HCT116 (cell line): ENCODE measurements around the gene LIPH. TPM values are rescaled to one million over a fixed set of nuclear protein-coding genes. Genes with fewer than 3 reads are reported as not detected.
"Not testable (repeated sequence)": the region's sequence is repeated elsewhere in the genome, so short reads cannot be mapped to it uniquely, and the experiment has no call there.

Experiments used
- ATAC-seq: fragments of 200-7000 bp; cut with Tn5 transposase; 2 replicates; pipeline ENCODE4 v1.9.1; 2020; ENCODE audit warnings: mild to moderate bottlenecking, moderate library complexity
- BruUV-seq: library from RNA; stranded (reverse); fragments of 400-500 nt; replicated peaks from 2 replicates; lab custom pipeline; 2021; lab: Mats Ljungman, UMichigan
- CTCF ChIA-PET: fragments of 300-600 bp; sonication (Branson Sonifier 250); formaldehyde crosslinking; loops from one replicate; lab custom pipeline; 2021; ENCODE audit warnings: antibody characterized with exemption; lab: Charles Lee
- POLR2A ChIA-PET: fragments of 300-600, 350-600 bp; sonication (Branson Sonifier 250); formaldehyde crosslinking; loops from one replicate; lab custom pipeline; 2021; ENCODE audit warnings: antibody characterized with exemption; lab: Charles Lee
- RAD21 ChIA-PET, 2 experiments: fragments of 300-600 bp; sonication (Branson Sonifier 250); formaldehyde crosslinking; loops; one replicate each; lab custom pipeline; 2023; ENCODE audit warnings: low total read pairs in 2 of 2; ENCODE audit not compliant: uncharacterized antibody in 2 of 2, unreplicated experiment in 2 of 2, low non-redundant PET in 1 of 2; lab: Charles Lee
- DNase-seq: peaks from one replicate; pipeline ENCODE4 v3.0.0-alpha.2; 2010; ENCODE audit warnings: low read depth, low spot score
- H2AFZ ChIP-seq: fragments of 200-600 bp; shearing (Covaris generic), sonication (generic); 2 replicates; pipeline ENCODE4 v1.6.1; 2017; ENCODE audit warnings: low read depth, mixed run types, mixed read lengths, antibody characterized with exemption, low read length; ENCODE audit not compliant: poor library complexity, severe bottlenecking
- H3K27ac ChIP-seq: 2 replicates; pipeline ENCODE4 v1.5.1; 2012; ENCODE audit warnings: low read depth, low read length
- H3K27me3 ChIP-seq: fragments of 200-600 bp; sonication (generic); 2 replicates; pipeline ENCODE4 v1.6.1; 2016; ENCODE audit warnings: mixed run types, low read length, mixed read lengths; ENCODE audit not compliant: insufficient read depth
- H3K36me3 ChIP-seq, 2 experiments: fragments of 200-500 bp in 1 of 2; fragments of 200-600 bp in 1 of 2; sonication (Bioruptor generic) in 1 of 2; sonication (generic) in 1 of 2; 2 replicates each; pipeline versions ENCODE4 v1.5.1 to v1.6.1; 2014 to 2016; ENCODE audit warnings: low read length in 2 of 2, inconsistent platforms in 1 of 2, mixed read lengths in 1 of 2, mixed run types in 1 of 2; ENCODE audit not compliant: insufficient read depth in 2 of 2, control insufficient read depth in 1 of 2
- H3K4me1 ChIP-seq, 2 experiments: fragments of 200-600 bp in 1 of 2; sonication (generic) in 1 of 2; 2 replicates each; pipeline versions ENCODE4 v1.5.1 to v1.6.1; 2012 to 2017; ENCODE audit warnings: low read length in 2 of 2, inconsistent platforms in 1 of 2, mild to moderate bottlenecking in 1 of 2, mixed read lengths in 1 of 2, mixed run types in 1 of 2, moderate library complexity in 1 of 2; ENCODE audit not compliant: insufficient read depth in 2 of 2, control insufficient read depth in 1 of 2
- H3K4me2 ChIP-seq: fragments of 200-600 bp; sonication (generic); 2 replicates; pipeline ENCODE4 v1.6.1; 2017; ENCODE audit warnings: mixed run types, low read length, mixed read lengths
- H3K4me3 ChIP-seq, 2 experiments: fragments of 200-600 bp in 1 of 2; sonication (generic) in 1 of 2; replicated peaks in 1 of 2; 2 replicates each; pipeline ENCODE4 v1.5.1; 2011 to 2016; ENCODE audit warnings: low read length in 2 of 2, control low read depth in 1 of 2, low read depth in 1 of 2, mild to moderate bottlenecking in 1 of 2, mixed read lengths in 1 of 2, mixed run types in 1 of 2
- H3K79me2 ChIP-seq: fragments of 200-600 bp; sonication (generic); 2 replicates; pipeline ENCODE4 v1.6.1; 2017; ENCODE audit warnings: mild to moderate bottlenecking, mixed run types, low read length, moderate library complexity, mixed read lengths; ENCODE audit not compliant: insufficient read depth
- H3K9ac ChIP-seq: fragments of 200-600 bp; sonication (generic); 2 replicates; pipeline ENCODE4 v1.6.1; 2016; ENCODE audit warnings: low read length, mixed read lengths
- H3K9me2 ChIP-seq: fragments of 200-600 bp; sonication (generic), shearing (Covaris generic); 2 replicates; pipeline ENCODE4 v1.6.1; 2017; ENCODE audit warnings: mixed run types, mild to moderate bottlenecking, moderate library complexity; ENCODE audit not compliant: insufficient read depth
- H3K9me3 ChIP-seq, 2 experiments: fragments of 200-500 bp in 1 of 2; fragments of 200-600 bp in 1 of 2; sonication (Bioruptor generic) in 1 of 2; sonication (generic) in 1 of 2; 2 replicates each; pipeline ENCODE4 v1.6.1; 2014 to 2017; ENCODE audit warnings: low read length in 2 of 2, mixed read lengths in 2 of 2, inconsistent platforms in 1 of 2, low read depth in 1 of 2, mild to moderate bottlenecking in 1 of 2, mixed run types in 1 of 2, moderate library complexity in 1 of 2; ENCODE audit not compliant: control insufficient read depth in 1 of 2, insufficient read depth in 1 of 2
- H4K20me1 ChIP-seq: fragments of 200-600 bp; sonication (generic), shearing (Covaris generic); 2 replicates; pipeline ENCODE4 v1.6.1; 2017; ENCODE audit warnings: mixed run types, mild to moderate bottlenecking, moderate library complexity; ENCODE audit not compliant: insufficient read depth
- ATF3 ChIP-seq: IDR thresholded peaks from 2 replicates; pipeline ENCODE4 v1.6.1; 2012
- EGR1 ChIP-seq: IDR thresholded peaks from 2 replicates; pipeline ENCODE4 v1.6.1; 2012; ENCODE audit warnings: low read depth
- ELF1 ChIP-seq: IDR thresholded peaks from 2 replicates; pipeline ENCODE4 v1.6.1; 2012; ENCODE audit warnings: low read depth, borderline replicate concordance
- MAX ChIP-seq: IDR thresholded peaks from 2 replicates; pipeline ENCODE4 v1.6.1; 2012
- RAD21 ChIP-seq: IDR thresholded peaks from 2 replicates; pipeline ENCODE4 v1.6.1; 2012; ENCODE audit warnings: low read depth, mild to moderate bottlenecking
- SRF ChIP-seq: IDR thresholded peaks from 2 replicates; pipeline ENCODE4 v1.6.1; 2012; ENCODE audit warnings: low read depth
- TCF7L2 ChIP-seq: IDR thresholded peaks from 2 replicates; pipeline ENCODE4 v1.7.0; 2011; ENCODE audit warnings: borderline replicate concordance, inconsistent platforms; ENCODE audit not compliant: insufficient read depth, insufficient read length; ENCODE audit errors: extremely low read depth
- YY1 ChIP-seq: IDR thresholded peaks from 2 replicates; pipeline ENCODE4 v1.6.1; 2011; ENCODE audit warnings: low read length, low read depth, moderate library complexity, mild to moderate bottlenecking; ENCODE audit not compliant: insufficient replicate concordance; ENCODE audit errors: extremely low read depth
- intact Hi-C: fragments of 100-400 bp; cut with micrococcal nuclease; formaldehyde crosslinking; loops from 2 replicates; pipeline ENCODE4 v1.10.0; 2022
- total RNA-seq: library from RNA; stranded (reverse); gene quantifications from one replicate; pipeline ENCODE4 v1.2.1, GENCODE V29; 2021; ENCODE audit not compliant: unreplicated experiment

LIPH gene
- total RNA-seq, 1 experiment from 2014 or later: 13.7 TPM

GRCh38 chr3:185469542-185469941 is 82.8 kb downstream of the LIPH start:
- CTCF ChIA-PET: interaction anchor here (2.0 kb wide), 1 partner anchor 9 kb away, joined by 11 read pairs; no protein-coding TSS in a partner anchor
- TF ChIP-seq SRF (no peak), MAX (no peak), ATF3 (no peak), EGR1 (no peak), ELF1 (no peak), TCF7L2 (no peak), RAD21 (no peak), YY1 (no peak)
- no TSS peak for BruUV-seq

GRCh38 chr3:185466123-185466522 is 86.3 kb downstream of the LIPH start:
- POLR2A ChIA-PET, H3K27me3 ChIP-seq, intact Hi-C loops, H3K4me2 ChIP-seq, CTCF ChIA-PET, H3K27ac ChIP-seq, H4K20me1 ChIP-seq, DNase-seq, H3K9me2 ChIP-seq, RAD21 ChIA-PET, H3K36me3 ChIP-seq, BruUV-seq, H3K4me3 ChIP-seq, H3K79me2 ChIP-seq, H2AFZ ChIP-seq, H3K9ac ChIP-seq, ATAC-seq, H3K9me3 ChIP-seq: not testable (repeated sequence)
- peaks cover 16% of the 10 kb centered on the region in 2 experiments for H3K4me1 ChIP-seq

More at GRCh38 chr3:185469542-185469941, 82.8 kb downstream of the LIPH start:
- Histone ChIP-seq H3K9me3 (no peaks in the 10 kb centered on the region), H3K4me3 (no peak overlapping the region), H3K27me3 (no peaks in the 10 kb centered on the region), H3K79me2 (no peaks in the 10 kb centered on the region), H3K4me2 (no peak overlapping the region), H3K9ac (no peak overlapping the region), H3K27ac (no peak overlapping the region), H3K4me1 (peaks cover 40 to 49% of the 10 kb centered on the region in 2 experiments), H3K36me3 (no peaks in the 10 kb centered on the region), H2AFZ (no peak overlapping the region), H4K20me1 (no peaks in the 10 kb centered on the region), H3K9me2 (no peaks in the 10 kb centered on the region)
- POLR2A ChIA-PET: no interaction called here
- RAD21 ChIA-PET: no interaction called here
- ATAC-seq (no peak), DNase-seq (no peak)
- intact Hi-C loops: no loop called here
